Measurements from ENCODE around the gene SGK1. TPM values are rescaled to one million over a fixed set of nuclear protein-coding genes. Genes with fewer than 3 reads are reported as not detected.
"Not testable (repeated sequence)": the region's sequence is repeated elsewhere in the genome, so short reads cannot be mapped to it uniquely, and the experiment has no call there.

SGK1 gene
- total and polyA plus RNA-seq, 8 donors, result 26.6 to 236 (median 82.1) TPM

- Histone ChIP-seq H3K4me1 (peaks cover 0 to 4% of the 10 kb centered on the region in 2 donors), H3K9me3 (no peaks in the 10 kb centered on the region), H3K4me3 (no peak overlapping the region), H3K27me3 (no peaks in the 10 kb centered on the region), H3K36me3 (no peaks in the 10 kb centered on the region), H3K27ac (no peak overlapping the region)
- DNase-seq, result no peak
- no peak for ATAC-seq
- intact Hi-C loops (cut with DNase I), result no loop called here
- TF ChIP-seq CTCF (IDR thresholded peaks at IDR 0.05), result no peak
Measured at GRCh38 chr6:134282816-134283215, 35.1 kb downstream of the SGK1 start.

- no peak overlapping the region for H3K27ac ChIP-seq
- no peaks in the 10 kb centered on the region for H3K27me3 ChIP-seq
- no peaks in the 10 kb centered on the region for H3K9me3 ChIP-seq
- H3K4me3 ChIP-seq, result no peak overlapping the region
- DNase-seq (no peak), ATAC-seq (no peak)
- no peaks in the 10 kb centered on the region for H3K36me3 ChIP-seq
- TF ChIP-seq CTCF (IDR thresholded peaks at IDR 0.05), result no peak
- intact Hi-C loops (cut with DNase I), result no loop called here
- peaks cover 0 to 9% of the 10 kb centered on the region in 2 donors for H3K4me1 ChIP-seq
Measured at GRCh38 chr6:134281388-134281787, 36.5 kb downstream of the SGK1 start.

DNA sequence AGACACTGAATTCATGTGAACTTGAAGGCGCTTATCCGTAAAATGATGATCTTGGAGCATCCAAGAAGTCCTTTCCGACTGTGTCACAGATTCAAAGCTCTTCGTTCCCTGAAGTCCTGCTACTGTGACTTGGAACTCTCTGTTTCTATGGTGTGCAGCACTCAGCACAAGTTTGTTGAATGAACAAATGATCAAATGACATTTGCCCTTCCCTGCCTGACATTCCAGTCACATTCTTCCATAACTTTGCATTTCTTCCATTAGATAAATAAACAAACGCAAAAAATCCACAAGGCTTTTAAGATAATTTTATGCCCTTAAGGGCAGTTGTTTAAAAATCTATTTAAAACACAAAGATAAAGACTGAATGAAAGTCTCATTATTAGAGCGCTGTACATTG lies 39.9 kb downstream of the SGK1 start:
- Histone ChIP-seq H3K4me3 (no peak overlapping the region), H3K36me3 (no peaks in the 10 kb centered on the region), H3K9me3 (no peaks in the 10 kb centered on the region), H3K27ac (no peak overlapping the region), H3K4me1 (peaks cover 0 to 9% of the 10 kb centered on the region in 2 donors), H3K27me3 (no peaks in the 10 kb centered on the region)
- TF ChIP-seq CTCF (IDR thresholded peaks at IDR 0.05), result no peak
- DNase-seq (no peak), ATAC-seq (no peak)
- intact Hi-C loops (cut with DNase I), result no loop called here

- H3K9me3 ChIP-seq; H3K4me1 ChIP-seq; ATAC-seq; H3K36me3 ChIP-seq; intact Hi-C loops (cut with DNase I); H3K4me3 ChIP-seq; DNase-seq; H3K27me3 ChIP-seq: not testable (repeated sequence)
- H3K27ac ChIP-seq, result peak overlapping the region in 1 of 2 donors; percentile 73
Measured at GRCh38 chr6:134276891-134277377, 41.0 kb downstream of the SGK1 start.

DNA sequence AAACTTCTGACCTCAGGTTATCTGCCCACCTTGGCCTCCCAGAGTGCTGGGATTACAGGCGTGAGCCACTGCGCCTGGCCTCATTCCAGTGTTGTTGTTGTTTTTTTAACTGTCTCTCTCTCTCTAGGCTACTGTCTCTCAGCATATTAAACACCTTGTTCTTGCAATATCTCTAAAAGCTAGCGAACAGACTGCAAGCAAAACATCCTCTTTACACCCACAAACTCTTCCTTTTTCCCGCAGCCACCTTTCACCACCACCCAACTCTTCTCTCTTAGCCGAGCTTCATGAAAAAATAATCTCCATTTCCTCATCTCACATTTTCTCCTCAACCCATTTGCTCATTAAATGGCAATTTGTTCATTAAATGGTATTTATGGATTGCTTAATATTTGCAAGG lies 45.5 kb downstream of the SGK1 start:
- no peak overlapping the region for H3K27ac ChIP-seq
- H3K4me3 ChIP-seq, result no peak overlapping the region
- DNase-seq (no peak), ATAC-seq (no peak)
- H3K36me3 ChIP-seq, result no peaks in the 10 kb centered on the region
- no peaks in the 10 kb centered on the region for H3K9me3 ChIP-seq
- peaks cover 0 to 7% of the 10 kb centered on the region in 2 donors for H3K4me1 ChIP-seq
- H3K27me3 ChIP-seq, result no peaks in the 10 kb centered on the region
- intact Hi-C loops (cut with DNase I), result no loop called here
- TF ChIP-seq CTCF (IDR thresholded peaks at IDR 0.05), result no peak

DNA sequence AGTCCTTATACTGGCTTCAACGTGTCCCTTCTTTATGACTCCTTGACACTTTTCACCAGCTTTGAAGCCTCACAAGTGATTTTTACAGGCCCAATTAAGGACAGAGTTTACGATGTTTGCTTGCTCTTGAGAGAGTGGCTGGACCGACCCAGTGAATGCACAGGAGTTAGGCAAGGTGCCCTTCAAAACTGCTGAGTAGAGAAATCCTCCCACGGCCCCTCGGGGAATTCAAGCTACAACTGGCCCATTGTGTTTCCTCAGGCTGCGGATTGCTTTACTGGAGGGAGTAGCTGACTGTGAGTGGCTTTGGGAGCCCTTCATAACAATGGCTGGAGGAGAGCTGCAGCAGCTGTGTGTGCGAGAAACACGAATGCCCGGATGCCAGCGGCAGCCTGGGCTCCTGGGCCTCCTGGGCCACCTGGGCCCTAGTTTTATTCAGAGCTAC lies 50.0 kb downstream of the SGK1 start:
- no peaks in the 10 kb centered on the region for H3K9me3 ChIP-seq
- no peak overlapping the region for H3K27ac ChIP-seq
- TF ChIP-seq CTCF (IDR thresholded peaks at IDR 0.05), result no peak
- H3K27me3 ChIP-seq, result no peaks in the 10 kb centered on the region
- DNase-seq (no peak), ATAC-seq (no peak)
- intact Hi-C loops (cut with DNase I), result no loop called here
- H3K36me3 ChIP-seq, result no peaks in the 10 kb centered on the region
- no peaks in the 10 kb centered on the region for H3K4me1 ChIP-seq
- H3K4me3 ChIP-seq, result no peak overlapping the region

Data from left lung (tissue), 10 donors.